GM12874 (cell line): Measurements from ENCODE around the gene CLIC5.

Source experiments
- CTCF ChIP-seq: IDR thresholded peaks from 2 replicates; pipeline ENCODE4 v1.5.1; 2011; ENCODE audit warnings: low read depth, mild to moderate bottlenecking, control low read depth, low read length, moderate library complexity; ENCODE audit not compliant: insufficient read depth

CLIC5 gene

GRCh38 chr6:45969883-45970282, 45.8 kb downstream of the CLIC5 start:
- TF ChIP-seq CTCF: no peak

- no peak for TF ChIP-seq CTCF
Observed at GRCh38 chr6:45969026-45969425, 46.6 kb downstream of the CLIC5 start.

GRCh38 chr6:45967363-45967762, 48.3 kb downstream of the CLIC5 start:
- TF ChIP-seq CTCF: no peak

- no peak for TF ChIP-seq CTCF
Observed at GRCh38 chr6:45966797-45967196, 48.9 kb downstream of the CLIC5 start.

DNA sequence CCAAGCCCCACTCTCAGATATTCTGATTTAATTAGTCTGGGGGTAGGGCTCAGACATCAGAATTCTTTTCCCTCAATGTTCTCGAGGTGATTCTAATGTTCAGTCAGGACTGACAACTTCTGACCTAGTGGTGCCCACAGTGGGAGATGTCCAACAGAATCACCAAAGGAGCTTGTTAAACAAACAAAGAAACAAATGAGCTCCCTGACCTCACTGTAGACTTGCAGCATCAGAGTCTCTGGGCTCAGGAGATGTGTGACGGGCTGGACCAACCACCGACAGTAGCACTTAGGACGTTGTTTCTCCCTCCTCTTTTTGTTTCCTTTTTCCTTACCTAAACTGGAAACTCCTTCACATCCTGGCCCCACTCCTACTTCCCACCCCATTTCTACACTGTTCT, 49.3 kb downstream of the CLIC5 start:
- no peak for TF ChIP-seq CTCF

DNA sequence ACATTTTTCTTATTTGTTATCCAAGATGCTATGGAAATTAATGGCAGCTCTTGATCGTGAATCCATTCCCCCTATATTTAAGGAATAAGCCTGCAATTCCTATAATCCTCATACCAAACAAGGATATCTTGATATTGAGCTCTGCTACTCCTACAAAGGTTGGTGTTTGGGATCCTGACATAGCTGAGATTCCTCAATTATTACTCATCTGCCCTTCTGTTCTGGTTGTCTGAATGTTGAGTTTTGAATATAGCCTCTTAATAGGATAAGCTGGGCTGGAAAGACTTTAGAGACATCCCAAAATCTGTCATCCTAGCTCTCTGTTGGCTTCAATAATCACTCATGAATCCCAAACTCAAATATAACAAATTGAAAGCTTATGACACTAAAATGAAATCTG, 49.9 kb downstream of the CLIC5 start:
- TF ChIP-seq CTCF: no peak

DNA sequence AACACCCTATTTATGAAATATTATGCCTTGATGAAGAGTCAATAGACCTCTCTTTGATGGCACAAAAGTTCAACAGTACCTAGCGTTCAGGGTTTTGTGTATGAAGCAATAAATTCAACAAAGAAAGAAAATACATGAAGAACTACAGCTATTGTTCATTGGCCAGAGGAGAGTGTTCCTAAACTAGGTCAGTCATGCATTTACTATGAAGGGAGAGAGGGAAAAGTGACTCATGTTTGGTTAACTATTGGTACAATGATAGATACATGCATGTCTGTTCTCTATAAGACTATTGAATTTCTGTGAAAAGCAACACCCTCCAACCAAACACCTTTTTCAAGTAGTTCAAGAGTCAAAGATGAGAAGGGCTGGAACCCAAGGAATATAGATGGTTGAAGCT, 50.7 kb downstream of the CLIC5 start:
- no peak for TF ChIP-seq CTCF

- no peak for TF ChIP-seq CTCF
Observed at GRCh38 chr6:45964300-45964699, 51.4 kb downstream of the CLIC5 start.
